Mammary epithelial cell (primary cell): ENCODE results near the gene TRNP1.

Source experiments
- CTCF ChIP-seq, 2 donors: IDR thresholded peaks in 1 of 2; conservative IDR thresholded peaks in 1 of 2; 2 replicates each; pipeline ENCODE4 v1.5.1; 2011 to 2012; ENCODE audit warnings: inconsistent platforms in 2 of 2, low read length in 2 of 2, mild to moderate bottlenecking in 2 of 2, control low read depth in 1 of 2, low read depth in 1 of 2; ENCODE audit not compliant: insufficient read depth in 1 of 2; ENCODE audit errors: extremely low read depth in 1 of 2
- EZH2 ChIP-seq: IDR thresholded peaks from 2 replicates; pipeline ENCODE4 v1.6.1; 2012; ENCODE audit warnings: low read length, inconsistent platforms, borderline replicate concordance

- TF ChIP-seq CTCF (conservative IDR thresholded peaks at IDR 0.05 in 1 of 2, IDR thresholded peaks at IDR 0.05 in 1 of 2; ENCODE audit: extremely low read depth in 1 of 2, insufficient read depth in 1 of 2, low read depth in 1 of 2, low read length in 2 of 2) (no peak), EZH2 (no peak)
Measured at GRCh38 chr1:26993237-26994019, at the start of gene TRNP1.
